MCF 10A (cell line): ENCODE results near the gene PPP2R2B. TPM values are rescaled to one million over a fixed set of nuclear protein-coding genes. Genes with fewer than 3 reads are reported as not detected.

Experiments
- BruUV-seq: library from RNA; stranded (reverse); fragments of 400-500 nt; replicated peaks from 2 replicates; lab custom pipeline; 2021; lab: Mats Ljungman, UMichigan
- CTCF ChIA-PET: fragments of 300-600 bp; sonication (Branson Sonifier 250); formaldehyde crosslinking; extraction: SDS; loops from one replicate; lab custom pipeline; 2021; ENCODE audit warnings: antibody characterized with exemption, inconsistent platforms; lab: Yijun Ruan, JAX
- POLR2A ChIA-PET: fragments of 300-600, 350-650 bp; sonication (Branson Sonifier 250); formaldehyde crosslinking; extraction: SDS; loops from one replicate; lab custom pipeline; 2020; ENCODE audit warnings: antibody characterized with exemption, inconsistent platforms; lab: Yijun Ruan, JAX
- DNase-seq: peaks from one replicate; pipeline ENCODE4 v3.0.0-alpha.2; 2018; ENCODE audit not compliant: unreplicated experiment
- H3K27ac Mint-ChIP-seq: one replicate; pipeline ENCODE4 v1.8.0; 2022; ENCODE audit warnings: mild to moderate bottlenecking, low read depth, mixed read lengths; ENCODE audit not compliant: unreplicated experiment
- H3K27me3 Mint-ChIP-seq: one replicate; pipeline ENCODE4 v1.8.0; 2022; ENCODE audit warnings: mixed read lengths; ENCODE audit not compliant: insufficient read depth, unreplicated experiment
- H3K36me3 Mint-ChIP-seq: one replicate; pipeline ENCODE4 v1.8.0; 2022; ENCODE audit warnings: mild to moderate bottlenecking, moderate library complexity, mixed read lengths; ENCODE audit not compliant: insufficient read depth, unreplicated experiment
- H3K4me1 Mint-ChIP-seq: one replicate; pipeline ENCODE4 v1.8.0; 2022; ENCODE audit warnings: mixed read lengths; ENCODE audit not compliant: insufficient read depth, unreplicated experiment
- H3K4me3 Mint-ChIP-seq: one replicate; pipeline ENCODE4 v1.8.0; 2022; ENCODE audit warnings: mild to moderate bottlenecking, moderate library complexity, mixed read lengths; ENCODE audit not compliant: unreplicated experiment
- H3K9me3 Mint-ChIP-seq: one replicate; pipeline ENCODE4 v1.8.0; 2022; ENCODE audit warnings: mixed read lengths; ENCODE audit not compliant: unreplicated experiment
- CTCF ChIP-seq: fragments of 200-600 bp; IDR thresholded peaks from one replicate; pipeline ENCODE4 v1.8.0; 2022; ENCODE audit warnings: antibody characterized with exemption, mild to moderate bottlenecking; ENCODE audit not compliant: unreplicated experiment
- intact Hi-C: fragments of 100-400 bp; cut with micrococcal nuclease; formaldehyde crosslinking; loops from 2 replicates; pipeline ENCODE4 v1.14.1; 2022
- total RNA-seq: library from RNA; stranded (reverse); gene quantifications from 2 replicates; pipeline ENCODE4 v1.2.3, GENCODE V29; 2022

Gene PPP2R2B
- total RNA-seq, 1 experiment from 2014 or later, result 0.54 TPM

GRCh38 chr5:146789712-146790653 is 88.6 kb downstream of the PPP2R2B start:
- H3K36me3 Mint-ChIP-seq, result no peaks in the 10 kb centered on the region
- DNase-seq, result no peak
- CTCF ChIA-PET, result no interaction called here
- peaks cover 16% of the 10 kb centered on the region for H3K27me3 Mint-ChIP-seq
- POLR2A ChIA-PET, result no interaction called here
- intact Hi-C loops, result no loop called here
- no peak overlapping the region for H3K27ac Mint-ChIP-seq
- BruUV-seq, result no TSS peak
- no peaks in the 10 kb centered on the region for H3K4me1 Mint-ChIP-seq
- TF ChIP-seq CTCF, result no peak
- no peaks in the 10 kb centered on the region for H3K9me3 Mint-ChIP-seq
- H3K4me3 Mint-ChIP-seq, result no peak overlapping the region

- CTCF ChIA-PET, result no interaction called here
- intact Hi-C loops, result no loop called here
- Mint-ChIP-seq H3K36me3 (no peaks in the 10 kb centered on the region), H3K9me3 (no peaks in the 10 kb centered on the region), H3K27me3 (peaks cover 16% of the 10 kb centered on the region), H3K4me3 (no peak overlapping the region), H3K27ac (no peak overlapping the region), H3K4me1 (no peaks in the 10 kb centered on the region)
- POLR2A ChIA-PET, result no interaction called here
- no peak for TF ChIP-seq CTCF
- no peak for DNase-seq
- no TSS peak for BruUV-seq
These were observed 89.7 kb downstream of the PPP2R2B start for GRCh38 chr5:146788898-146789297.

GRCh38 chr5:146785065-146785464 is 93.5 kb downstream of the PPP2R2B start:
- Mint-ChIP-seq H3K27me3 (peaks cover 19% of the 10 kb centered on the region), H3K9me3 (no peaks in the 10 kb centered on the region), H3K4me3 (no peak overlapping the region), H3K4me1 (no peaks in the 10 kb centered on the region), H3K27ac (no peak overlapping the region), H3K36me3 (no peaks in the 10 kb centered on the region)
- no peak for DNase-seq
- no peak for TF ChIP-seq CTCF
- BruUV-seq, result no TSS peak
- ChIA-PET POLR2A (no interaction called here), CTCF (interaction anchor here (0.6 to 1.4 kb wide), 4 partner anchors 17 to 243 kb away, joined by 3 to 4 read pairs (median 3); no protein-coding TSS in a partner anchor)
- intact Hi-C loops, result no loop called here

GRCh38 chr5:146781157-146781556 is 97.4 kb downstream of the PPP2R2B start:
- POLR2A ChIA-PET, result no interaction called here
- no peaks in the 10 kb centered on the region for H3K36me3 Mint-ChIP-seq
- BruUV-seq, result no TSS peak
- TF ChIP-seq CTCF, result no peak
- DNase-seq, result no peak
- no peak overlapping the region for H3K4me3 Mint-ChIP-seq
- H3K27me3 Mint-ChIP-seq, result peaks cover 12% of the 10 kb centered on the region
- no peak overlapping the region for H3K27ac Mint-ChIP-seq
- intact Hi-C loops, result no loop called here
- H3K9me3 Mint-ChIP-seq, result no peaks in the 10 kb centered on the region
- CTCF ChIA-PET, result no interaction called here
- H3K4me1 Mint-ChIP-seq, result no peaks in the 10 kb centered on the region
